Anterior cingulate cortex (tissue), 58 donors: ENCODE measurements around the gene TPD52L1.

Source experiments
- DNase-seq, 58 donors: peaks; one replicate each; lab custom pipeline; 2025; lab: John Stamatoyannopoulos, UW

The TPD52L1 gene

DNA sequence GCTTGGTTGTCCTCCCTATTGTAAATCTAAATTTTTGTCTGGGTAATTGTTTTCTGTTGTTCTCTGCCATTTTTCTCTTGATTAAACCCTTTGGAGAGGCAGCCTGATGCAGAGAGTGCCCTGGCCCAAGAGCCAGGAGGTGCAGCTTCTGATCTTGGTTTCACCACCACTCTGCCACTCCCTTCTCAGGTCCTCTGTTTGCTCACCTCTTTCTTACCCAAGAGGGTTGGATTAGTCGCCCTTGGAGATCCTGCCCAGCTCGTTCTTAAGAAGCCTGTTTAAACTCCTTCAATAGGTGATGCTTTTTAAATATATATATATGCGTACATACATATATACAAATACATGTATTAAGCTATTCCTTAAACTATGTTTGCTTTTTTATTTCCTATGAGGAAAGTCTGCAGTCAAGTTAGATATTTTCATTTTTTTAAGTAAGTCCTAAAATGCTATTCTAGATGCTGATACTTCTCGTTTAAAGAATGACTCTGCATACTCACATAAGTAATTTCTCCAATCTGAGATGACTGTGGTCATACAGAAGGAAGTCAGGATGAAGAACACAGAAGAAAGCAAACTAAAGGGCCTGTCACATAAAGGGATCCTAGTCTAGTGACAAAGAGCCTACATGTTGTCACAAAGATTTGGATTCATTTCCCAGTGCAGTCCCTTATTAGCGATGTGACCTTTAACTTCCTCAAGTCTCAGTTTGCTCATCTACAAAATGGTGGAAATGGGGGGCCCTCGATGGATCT lies 19.9 kb downstream of the TPD52L1 start:
- no peak for DNase-seq

DNA sequence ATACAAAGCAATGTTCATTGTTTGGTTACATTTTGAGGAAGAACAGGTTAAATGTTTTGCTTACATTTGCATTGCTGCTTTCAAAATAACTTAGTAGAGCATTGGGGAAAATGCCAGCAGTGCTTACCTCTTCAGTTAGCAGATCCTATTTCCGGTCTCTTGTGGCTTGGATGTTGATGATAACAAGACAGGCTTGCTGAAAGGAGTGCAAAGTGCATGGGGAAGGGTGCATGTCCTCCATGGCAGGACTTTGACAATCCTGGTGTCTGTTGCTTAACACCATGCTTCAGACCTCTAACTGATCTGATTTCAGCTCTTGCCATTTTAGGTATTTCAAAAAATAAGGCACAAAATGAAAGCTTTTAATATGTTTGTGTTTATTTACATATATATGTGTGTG lies 21.1 kb downstream of the TPD52L1 start:
- DNase-seq: no peak

DNA sequence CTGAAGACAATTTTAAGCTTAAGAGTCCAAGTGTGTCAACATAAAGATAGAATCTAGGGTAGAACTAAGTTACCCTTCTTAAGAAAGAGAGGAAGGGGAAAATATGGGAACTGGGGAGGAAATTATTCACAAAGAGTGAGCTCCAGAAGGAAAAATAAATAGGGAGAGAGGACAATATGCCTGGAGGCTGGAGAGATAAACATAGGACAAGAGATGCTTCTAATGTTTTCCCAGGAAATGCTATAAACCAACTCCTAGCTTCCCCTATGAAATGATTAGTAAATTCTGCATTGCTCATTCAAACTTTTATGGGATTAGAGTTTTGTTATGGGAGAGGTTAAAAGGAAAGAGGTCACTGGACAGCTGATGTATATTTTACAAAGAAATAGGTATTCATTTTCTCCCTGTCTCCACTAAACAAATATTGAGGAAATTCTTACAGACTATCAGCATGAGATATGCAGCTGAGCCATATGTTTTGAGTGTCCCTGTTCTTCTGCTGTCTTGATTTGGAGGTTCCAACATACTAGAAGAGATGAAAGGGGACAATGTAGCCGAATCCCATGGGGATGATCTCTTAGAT lies 22.0 kb downstream of the TPD52L1 start:
- no peak for DNase-seq

DNA sequence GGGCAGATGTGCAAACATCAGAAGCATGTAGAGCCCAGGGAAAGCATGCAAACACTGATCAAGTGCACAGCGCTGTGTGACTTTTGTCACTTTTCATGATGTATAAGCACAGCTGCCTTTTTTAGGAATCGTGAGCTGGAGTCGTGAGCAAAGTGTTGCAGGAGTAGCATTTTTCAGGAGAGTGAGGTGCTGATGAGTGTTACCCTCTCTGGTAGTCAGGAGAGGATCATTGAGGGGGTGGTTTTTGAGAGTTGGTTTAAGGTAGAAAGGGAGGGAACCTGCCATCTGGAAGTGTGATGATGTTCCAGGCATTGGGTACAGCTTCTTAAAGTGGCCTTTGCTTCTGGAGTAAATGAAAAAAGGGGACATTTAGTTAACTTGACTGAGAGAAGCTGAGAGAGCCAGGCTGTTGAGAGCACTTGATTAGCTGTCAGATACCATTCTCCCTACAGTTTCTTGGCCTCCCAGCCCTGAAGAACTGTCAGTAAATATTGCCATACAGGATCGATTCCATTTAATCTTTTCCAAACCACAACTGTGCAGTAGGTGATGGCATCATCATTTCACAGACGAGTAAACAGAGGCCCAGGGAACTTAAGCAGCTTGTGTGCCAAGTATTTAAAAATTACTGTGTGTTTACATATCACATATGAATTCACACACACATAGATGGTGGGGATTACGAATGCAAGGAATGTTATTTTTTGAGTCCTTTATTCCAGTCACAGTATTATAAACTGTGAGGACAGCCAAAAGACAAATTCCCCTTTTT lies 28.9 kb downstream of the TPD52L1 start:
- DNase-seq: no peak

DNA sequence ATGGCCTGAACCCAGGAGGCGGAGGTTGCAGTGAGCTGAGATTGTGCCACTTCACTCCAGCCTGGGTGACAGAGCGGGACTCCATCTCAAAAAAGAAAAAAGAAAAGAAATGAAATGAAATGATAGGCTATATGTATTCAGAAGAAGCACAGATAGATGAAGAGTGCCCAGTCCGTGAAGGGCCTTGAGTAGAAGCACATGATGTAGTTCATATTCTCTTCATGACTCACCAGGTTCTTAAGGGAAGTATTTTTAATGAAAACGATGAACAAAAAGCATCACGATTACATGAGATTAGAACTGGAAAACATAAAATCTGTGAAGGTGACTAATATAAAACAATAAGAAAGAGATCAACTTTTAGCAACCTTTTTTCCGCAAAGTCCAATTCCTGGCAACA lies 29.8 kb downstream of the TPD52L1 start:
- no peak for DNase-seq

DNA sequence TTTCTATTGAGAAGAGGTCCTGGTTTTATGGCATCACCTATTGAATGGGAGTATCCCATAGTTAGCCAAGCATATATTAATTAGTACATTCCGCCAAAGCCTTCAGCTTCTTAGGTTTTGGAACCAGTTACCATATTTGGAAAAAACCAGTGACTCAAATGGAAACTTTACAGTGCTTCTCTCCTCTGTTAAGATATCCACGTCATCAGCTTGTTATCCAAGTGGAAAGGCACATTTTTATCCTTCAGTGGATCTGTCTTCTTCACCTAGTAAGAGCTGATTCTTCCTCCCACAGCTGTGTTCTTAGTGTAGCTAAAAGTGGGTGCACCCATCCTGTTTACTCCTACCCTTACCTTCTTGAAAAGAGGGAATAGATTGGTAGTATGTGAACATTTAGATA lies 34.5 kb downstream of the TPD52L1 start:
- no peak for DNase-seq

DNA sequence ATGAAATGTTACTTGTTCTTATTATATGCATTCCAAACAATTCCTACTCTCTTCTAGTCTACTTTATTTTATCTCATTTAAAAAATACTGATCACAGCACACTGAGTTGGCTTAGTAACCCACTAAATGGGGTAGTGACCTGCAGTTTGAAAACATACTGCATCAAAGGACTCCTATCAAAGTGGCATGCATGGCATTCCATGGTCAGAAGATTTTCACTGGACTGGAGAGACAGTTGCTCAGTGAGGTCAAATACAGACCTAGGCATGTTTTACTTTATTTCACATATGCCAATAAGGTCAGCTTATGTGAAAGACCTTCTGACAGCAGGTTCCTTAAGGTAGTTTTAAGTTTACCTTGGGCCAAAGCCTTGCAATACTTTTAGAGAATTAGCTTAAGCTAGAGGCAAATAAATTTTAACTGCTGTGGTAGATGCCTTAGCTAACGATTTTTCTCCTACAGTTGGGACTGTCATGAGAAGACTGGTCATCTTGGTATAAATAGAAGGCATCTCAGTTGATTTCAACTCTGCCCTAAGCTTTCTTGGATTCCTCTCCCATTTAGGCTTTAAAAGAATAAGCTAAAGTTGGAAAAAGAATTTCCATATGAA lies 35.1 kb downstream of the TPD52L1 start:
- no peak for DNase-seq

DNA sequence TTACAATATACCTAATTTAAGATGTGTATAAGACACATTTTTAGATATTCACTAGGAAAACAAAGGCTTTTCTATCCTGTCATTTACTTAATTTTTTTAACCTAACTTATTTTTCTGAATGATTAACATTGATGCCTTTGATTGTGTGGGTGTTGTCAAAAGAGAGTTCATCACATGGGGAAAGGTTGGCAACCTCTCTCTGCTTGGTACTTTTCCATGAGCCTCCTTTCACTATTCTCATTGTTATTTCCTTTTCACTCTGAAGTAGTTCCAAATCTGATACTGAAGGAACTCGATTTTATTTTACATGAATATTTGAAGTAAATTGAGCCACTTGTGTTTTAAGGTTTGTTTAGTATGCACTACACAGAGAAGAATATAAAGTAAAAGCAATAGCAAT lies 35.9 kb downstream of the TPD52L1 start:
- DNase-seq: no peak

DNA sequence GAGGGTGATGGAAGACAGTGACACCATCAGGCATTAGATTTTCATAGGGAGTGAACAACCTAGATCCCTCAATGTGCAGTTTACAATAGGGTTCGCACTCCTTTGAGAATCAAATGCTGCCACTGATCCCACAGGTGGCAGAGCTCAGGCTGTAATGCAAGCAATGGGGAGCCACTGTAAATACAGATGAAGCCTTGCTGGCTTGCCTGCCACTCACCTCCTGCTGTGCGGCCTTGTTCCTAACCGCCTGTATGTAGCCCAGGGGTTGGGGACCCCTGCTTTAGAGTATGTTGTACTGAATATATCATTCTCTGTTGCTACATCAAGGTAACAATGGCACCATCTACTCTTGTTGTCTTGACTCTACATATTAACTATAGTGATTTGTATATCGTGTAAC lies 37.1 kb downstream of the TPD52L1 start:
- DNase-seq: no peak

DNA sequence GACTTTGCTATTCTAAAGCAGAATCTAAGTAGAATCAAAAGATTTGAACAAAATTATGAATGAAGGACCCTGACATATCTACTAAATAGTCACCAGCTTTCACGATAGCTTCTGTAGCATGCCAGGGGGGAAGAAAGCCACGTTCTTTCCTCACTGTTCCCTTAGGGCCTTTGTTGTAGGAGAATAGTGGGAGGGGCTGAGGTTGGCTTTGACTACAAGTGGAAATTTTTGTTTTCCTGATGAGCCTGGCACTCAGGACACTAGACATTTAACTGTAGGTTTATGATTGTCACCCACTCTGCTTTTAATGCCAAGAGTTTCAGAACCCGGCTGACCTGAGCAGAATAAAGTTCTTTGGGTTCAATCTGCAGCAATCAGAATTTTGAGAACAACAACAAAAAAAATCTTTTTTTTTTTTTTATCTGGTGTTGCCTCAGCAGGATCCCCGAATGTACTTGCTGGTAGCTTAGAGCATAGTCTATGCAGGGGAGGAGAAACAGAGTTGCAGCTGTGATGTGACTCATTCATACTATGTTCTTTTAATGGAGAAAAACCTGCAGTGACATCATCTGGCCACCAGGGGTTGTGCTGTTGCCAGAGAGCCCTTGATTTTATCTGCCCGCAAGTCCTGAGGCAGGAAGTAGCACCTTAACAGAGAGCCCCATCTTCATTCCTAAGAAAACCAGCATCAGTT lies 38.5 kb downstream of the TPD52L1 start:
- DNase-seq: peak in 12 of 58 donors; percentile 6 to 41 (median 16)

DNA sequence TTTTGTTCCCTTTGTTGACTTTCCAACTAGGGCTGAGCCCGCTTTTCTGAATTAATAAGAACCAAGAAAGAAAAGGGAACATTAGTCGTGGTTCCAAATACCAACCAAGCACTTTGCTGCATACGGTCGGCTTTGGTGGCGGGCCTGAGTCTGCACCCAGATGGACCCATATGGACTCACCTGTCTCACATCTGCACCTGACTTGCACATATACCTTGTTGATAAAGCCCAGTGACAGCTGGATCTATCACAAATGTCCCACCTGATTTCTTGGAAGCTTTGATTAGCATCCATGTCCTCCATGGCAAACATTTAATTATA lies 39.0 kb downstream of the TPD52L1 start:
- no peak for DNase-seq

DNA sequence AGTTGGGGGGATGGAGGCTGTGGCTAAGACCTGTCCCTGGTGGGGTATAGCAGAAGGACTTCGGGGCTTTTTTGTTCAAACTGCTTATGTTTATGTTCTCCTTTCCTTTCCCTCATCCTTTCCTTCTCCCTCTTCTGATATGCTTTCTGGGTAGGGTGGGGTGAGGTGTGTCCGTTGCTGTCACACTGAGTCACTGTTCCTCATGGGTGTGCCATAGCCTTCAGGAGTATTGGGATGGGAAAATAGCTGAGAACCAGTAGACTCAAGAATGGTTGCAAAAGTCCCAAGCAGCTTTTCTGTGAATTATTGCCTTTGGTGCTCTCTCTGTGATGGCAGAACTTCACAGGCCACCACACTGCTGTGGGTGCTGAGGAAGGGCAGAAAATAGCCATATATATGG lies 39.6 kb downstream of the TPD52L1 start:
- DNase-seq: no peak

DNA sequence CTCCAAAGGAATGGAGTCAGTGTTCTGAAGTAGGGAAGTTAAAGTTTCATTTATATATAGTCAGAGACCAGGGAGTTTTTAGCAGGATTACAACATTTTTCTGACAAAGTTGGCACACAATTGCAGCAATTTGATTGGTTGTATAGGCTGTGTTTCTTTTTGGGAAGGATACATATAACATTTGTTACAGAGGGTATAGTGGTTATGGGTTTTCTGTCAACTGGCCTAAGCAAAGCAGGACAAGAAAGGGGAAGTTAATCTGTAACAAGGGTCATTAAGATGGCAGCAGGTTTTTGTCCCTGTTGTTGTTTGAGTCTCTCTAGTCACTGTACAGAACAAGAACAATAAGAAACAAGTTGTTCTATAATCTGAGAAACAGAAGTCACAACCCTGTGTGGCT lies 41.4 kb downstream of the TPD52L1 start:
- no peak for DNase-seq

DNA sequence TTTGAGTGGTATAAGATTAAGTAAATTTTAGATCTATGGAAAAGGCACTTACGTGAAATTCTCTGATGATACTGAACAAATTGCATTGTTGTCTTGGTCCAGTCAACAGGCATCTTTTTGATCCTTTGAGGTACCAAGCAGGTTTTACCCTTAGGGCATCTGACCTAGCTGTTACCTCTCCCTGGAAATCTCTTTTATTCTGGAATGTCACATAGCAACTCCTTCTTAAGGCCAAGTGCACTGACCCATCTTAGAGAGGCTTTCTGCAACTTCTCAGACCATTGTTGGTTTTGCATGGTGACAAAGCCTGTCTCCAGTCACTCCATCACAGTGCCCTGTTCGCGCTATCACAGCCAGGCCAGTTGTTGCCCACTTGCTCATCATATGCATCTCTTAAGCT lies 42.0 kb downstream of the TPD52L1 start:
- no peak for DNase-seq

DNA sequence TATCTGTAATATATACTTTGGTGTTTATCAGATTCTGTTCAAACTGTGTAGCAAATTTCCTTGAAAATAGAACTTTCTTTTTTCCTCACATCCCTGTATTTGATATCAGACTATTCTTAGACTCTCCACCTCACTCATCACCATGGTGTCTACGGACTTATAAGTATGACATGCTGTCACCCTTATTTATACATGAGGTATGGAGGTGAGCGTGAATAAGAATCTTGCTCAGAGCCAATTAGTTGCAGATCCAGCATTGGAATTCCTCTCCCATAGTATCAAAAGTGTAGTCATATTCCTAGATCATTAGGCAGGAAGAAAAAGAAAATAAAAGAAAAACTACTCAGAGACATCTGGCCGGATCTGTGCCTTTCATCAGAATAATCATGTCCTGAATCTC lies 43.0 kb downstream of the TPD52L1 start:
- DNase-seq: no peak

DNA sequence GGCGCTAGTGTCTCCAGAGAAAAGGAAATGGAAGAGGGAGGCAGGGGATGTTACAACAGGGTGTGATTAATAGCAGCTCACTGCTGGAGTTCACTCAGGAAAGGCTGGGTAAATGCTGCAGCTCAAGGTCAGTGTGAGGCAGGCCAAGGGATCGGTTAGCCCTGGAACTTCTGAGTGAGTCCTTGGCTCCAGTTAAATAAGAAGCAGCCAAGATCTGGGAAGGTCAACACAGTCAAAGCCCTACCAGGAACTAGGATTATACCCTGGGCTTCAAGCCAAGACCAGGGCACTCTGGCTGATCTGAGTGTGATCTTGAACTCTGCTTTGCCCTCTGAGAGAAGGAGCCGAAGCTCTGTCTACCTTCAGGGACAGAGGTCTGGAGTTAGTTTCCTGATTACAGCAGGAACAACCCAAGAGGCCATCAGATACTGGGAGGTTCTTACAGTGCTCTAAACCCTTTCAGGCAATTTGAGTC lies 44.3 kb downstream of the TPD52L1 start:
- DNase-seq: peak in 16 of 58 donors; percentile 3 to 47 (median 16)

DNA sequence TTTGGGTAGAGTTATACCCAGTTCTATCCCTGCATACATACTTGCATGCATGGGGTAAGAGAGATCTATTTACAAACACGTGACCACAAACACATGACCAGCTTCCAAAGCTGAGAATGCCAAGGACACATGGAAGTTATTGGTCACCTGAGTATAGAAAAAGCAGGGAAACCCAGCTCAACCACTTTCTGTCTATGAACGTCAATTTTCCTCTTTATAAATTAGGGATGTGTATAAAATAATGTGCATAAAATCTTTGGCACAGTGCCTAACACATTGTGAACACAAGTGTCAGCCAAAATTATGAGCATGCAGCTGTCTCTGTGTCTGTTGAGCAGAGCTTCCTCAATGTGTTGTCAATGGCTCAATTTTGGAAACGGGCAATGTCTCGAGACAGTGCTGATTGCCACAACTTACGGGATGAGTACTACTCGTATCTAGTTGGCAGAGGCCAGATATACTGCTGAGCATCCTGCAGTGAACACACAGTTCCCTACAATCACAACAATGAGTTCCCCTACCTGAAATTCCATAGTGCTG lies 44.9 kb downstream of the TPD52L1 start:
- DNase-seq: no peak

DNA sequence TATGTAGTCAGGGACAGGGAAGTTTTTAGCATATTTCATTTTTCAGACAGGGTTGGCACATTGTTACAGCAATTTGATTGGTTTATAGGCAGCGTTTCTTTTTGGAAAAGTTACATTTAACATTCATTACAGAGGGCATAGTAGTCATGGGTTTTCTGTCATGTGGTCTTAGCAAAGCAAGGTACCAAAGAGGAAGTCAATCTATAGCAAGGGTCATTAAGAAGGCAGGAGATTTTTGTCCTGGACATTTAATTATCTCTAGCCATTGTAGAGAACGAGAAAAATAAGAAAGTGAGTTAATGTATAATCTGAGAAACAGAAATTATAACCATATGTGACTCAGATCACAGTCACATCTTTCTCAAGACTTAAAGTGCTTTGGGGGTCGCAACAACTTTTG lies 47.4 kb downstream of the TPD52L1 start:
- DNase-seq: no peak

DNA sequence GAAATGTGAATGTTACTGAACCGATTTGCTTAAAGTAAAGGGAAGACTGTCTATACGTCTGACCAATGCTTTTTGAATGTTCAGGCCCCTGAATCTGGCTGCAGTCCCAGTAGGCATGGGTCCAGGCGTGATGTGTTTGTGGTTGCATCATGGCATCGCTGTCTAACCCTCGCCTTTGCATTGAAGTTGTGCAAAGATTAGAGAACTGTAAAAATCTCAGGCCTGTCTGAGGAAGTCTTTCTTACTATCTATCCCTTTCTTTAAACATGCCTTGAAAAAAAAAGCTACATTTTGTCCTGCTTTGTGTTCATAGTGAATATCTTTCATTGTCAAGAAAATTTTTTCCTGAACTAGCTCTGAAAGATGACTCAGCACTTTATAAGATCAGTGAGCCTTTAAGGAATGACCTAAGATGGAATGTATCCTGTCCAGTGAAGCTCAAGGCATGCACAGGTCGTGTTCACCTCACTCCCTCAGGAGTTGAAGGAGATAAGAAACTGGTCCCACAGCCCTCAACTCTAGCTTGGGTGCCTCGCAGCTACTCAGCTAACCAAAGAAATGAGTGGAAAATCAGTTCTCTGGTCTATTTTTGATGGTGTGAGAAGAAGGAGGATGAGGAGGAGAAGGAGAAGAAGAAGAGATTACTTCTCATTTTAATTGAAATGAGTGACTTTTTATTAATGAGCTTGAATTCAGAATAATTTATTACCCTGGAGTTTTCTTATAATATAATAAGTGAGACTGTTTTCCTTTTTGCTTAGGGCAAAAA lies 48.6 kb downstream of the TPD52L1 start:
- peak in 4 of 58 donors; percentile 3 to 57 (median 5) for DNase-seq

DNA sequence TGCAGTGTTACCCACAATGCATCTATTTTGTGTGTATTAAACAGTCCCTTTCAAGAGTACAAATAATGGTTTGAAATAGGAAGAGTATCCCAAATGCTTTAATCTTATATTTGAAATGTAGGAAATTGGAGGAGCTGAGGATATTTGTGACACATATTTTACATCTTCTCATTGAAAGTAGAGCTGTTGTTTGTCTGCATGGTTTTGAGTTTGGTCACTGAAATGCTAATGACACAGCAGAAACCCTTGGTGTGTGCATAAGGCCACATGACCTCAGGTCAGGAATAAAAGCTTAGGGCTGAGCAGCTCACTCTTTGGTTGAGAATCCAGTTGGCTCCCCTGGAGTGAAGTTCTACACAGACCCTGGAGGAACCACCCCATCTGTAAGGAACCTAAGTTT lies 49.8 kb downstream of the TPD52L1 start:
- no peak for DNase-seq
